Measurements from ENCODE around the gene ZNF292. TPM values are rescaled to one million over a fixed set of nuclear protein-coding genes. Genes with fewer than 3 reads are reported as not detected.

The ZNF292 gene
- total RNA-seq, 2 donors from 2014 or later = 19.0 to 19.7 TPM

DNA sequence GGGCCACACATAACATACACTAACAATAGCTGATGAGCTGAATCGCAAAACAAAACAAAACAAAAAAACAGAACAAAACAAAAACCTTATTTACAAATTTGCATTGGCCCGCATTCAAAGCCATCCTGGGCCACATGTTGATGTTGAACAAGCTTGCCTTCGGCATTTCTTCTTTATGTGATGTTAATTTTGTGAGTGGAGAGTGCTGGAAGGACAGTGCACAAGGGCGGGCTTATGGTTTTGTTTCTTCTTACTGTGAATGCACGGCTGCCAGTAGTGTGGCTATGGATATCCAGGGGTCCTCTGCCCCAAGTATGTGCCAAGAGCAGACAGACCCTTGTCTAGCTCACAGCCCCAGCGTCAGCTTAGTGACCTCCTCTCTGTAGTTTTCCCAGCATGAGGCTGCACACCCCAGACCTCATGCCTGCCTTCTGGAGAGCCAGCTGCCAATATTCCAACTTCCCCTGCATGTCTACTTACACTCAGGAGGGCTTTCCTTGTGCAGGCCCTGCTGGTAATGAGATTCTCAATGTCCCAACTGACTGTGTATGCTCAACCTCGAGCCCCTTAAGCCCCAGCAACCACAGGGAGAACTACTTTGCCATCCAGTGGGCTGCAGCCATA lies 24.9 kb downstream of the ZNF292 start:
- Histone ChIP-seq H3K4me1 (peaks cover 0 to 3% of the 10 kb centered on the region in 2 donors), H3K27ac (no peak overlapping the region), H3K36me3 (no peaks in the 10 kb centered on the region), H3K27me3 (no peaks in the 10 kb centered on the region), H3K9me3 (no peaks in the 10 kb centered on the region), H3K4me3 (no peak overlapping the region)
- no peak for DNase-seq (ENCODE audit: low spot score)
- TF ChIP-seq, protein P1, sequence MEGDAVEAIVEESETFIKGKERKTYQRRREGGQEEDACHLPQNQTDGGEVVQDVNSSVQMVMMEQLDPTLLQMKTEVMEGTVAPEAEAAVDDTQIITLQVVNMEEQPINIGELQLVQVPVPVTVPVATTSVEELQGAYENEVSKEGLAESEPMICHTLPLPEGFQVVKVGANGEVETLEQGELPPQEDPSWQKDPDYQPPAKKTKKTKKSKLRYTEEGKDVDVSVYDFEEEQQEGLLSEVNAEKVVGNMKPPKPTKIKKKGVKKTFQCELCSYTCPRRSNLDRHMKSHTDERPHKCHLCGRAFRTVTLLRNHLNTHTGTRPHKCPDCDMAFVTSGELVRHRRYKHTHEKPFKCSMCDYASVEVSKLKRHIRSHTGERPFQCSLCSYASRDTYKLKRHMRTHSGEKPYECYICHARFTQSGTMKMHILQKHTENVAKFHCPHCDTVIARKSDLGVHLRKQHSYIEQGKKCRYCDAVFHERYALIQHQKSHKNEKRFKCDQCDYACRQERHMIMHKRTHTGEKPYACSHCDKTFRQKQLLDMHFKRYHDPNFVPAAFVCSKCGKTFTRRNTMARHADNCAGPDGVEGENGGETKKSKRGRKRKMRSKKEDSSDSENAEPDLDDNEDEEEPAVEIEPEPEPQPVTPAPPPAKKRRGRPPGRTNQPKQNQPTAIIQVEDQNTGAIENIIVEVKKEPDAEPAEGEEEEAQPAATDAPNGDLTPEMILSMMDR (IDR thresholded peaks at IDR 0.05) = no peak

DNA sequence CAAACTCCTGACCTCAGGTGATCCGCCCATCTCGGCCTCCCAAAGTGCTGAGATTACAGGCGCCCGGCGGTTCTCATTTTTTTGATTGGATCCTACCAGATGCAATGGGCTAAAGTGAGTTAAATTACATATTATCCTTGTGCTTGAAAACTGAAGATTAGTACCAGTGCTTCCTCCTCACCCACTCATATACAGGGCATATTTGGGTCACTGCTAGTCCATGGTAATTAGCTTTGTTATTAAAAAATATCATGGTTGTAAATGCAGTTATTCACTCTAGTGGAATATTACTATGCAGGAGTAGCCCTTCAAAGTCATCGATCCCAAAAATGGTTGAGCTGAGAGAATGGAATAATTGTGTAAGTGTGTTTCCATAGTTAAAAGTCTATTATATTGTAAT lies 26.5 kb downstream of the ZNF292 start:
- Histone ChIP-seq H3K4me3 (no peak overlapping the region), H3K36me3 (no peaks in the 10 kb centered on the region), H3K27me3 (no peaks in the 10 kb centered on the region), H3K4me1 (peaks cover 0 to 3% of the 10 kb centered on the region in 2 donors), H3K27ac (no peak overlapping the region), H3K9me3 (no peaks in the 10 kb centered on the region)
- DNase-seq (ENCODE audit: low spot score) = no peak
- TF ChIP-seq, protein P1 (IDR thresholded peaks at IDR 0.05) = no peak

DNA sequence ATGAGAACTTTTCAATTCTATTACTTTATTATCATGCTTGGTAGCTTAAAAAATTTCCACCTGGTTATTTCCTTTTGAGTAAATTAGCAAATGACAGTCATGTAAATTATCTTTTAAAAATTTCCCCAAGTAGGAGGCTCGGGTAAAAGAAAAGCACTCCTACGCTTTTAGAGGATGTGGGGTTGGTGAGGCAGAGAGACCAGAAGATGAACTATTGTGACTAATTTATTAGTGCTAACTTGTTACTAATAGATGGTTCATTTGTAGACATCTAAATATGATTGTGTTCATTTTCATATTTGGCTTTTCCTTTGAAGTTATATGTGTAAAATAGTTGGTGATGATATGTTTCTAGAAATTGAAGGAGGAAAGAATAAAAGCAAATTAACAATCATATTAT lies 27.0 kb downstream of the ZNF292 start:
- TF ChIP-seq, protein P1 (IDR thresholded peaks at IDR 0.05) = no peak
- Histone ChIP-seq H3K27ac (no peak overlapping the region), H3K4me1 (peaks cover 0 to 3% of the 10 kb centered on the region in 2 donors), H3K9me3 (no peaks in the 10 kb centered on the region), H3K36me3 (no peaks in the 10 kb centered on the region), H3K27me3 (no peaks in the 10 kb centered on the region), H3K4me3 (no peak overlapping the region)
- DNase-seq (ENCODE audit: low spot score) = no peak

DNA sequence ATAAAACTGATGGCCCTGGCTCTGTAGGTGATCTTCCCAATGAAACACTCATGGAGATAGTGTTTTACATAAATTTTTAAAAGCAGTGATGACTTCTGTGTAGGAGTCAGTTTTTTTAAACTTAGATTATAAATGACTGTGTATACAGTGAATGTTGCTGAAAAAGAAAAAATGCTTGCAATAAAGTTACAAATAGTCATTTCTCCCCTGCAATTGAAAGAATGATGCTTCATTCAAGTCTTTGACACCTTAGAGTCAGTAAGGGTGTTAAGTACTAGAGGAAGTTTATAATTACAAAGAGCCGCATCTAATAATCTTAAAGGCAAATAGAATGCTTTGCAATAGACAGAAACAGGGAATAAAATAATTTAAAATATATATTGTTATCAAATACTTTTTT lies 27.6 kb downstream of the ZNF292 start:
- TF ChIP-seq, protein P1 (IDR thresholded peaks at IDR 0.05) = no peak
- Histone ChIP-seq H3K9me3 (no peaks in the 10 kb centered on the region), H3K27ac (no peak overlapping the region), H3K36me3 (no peaks in the 10 kb centered on the region), H3K4me3 (no peak overlapping the region), H3K27me3 (no peaks in the 10 kb centered on the region), H3K4me1 (peaks cover 0 to 5% of the 10 kb centered on the region in 2 donors)
- no peak for DNase-seq (ENCODE audit: low spot score)

DNA sequence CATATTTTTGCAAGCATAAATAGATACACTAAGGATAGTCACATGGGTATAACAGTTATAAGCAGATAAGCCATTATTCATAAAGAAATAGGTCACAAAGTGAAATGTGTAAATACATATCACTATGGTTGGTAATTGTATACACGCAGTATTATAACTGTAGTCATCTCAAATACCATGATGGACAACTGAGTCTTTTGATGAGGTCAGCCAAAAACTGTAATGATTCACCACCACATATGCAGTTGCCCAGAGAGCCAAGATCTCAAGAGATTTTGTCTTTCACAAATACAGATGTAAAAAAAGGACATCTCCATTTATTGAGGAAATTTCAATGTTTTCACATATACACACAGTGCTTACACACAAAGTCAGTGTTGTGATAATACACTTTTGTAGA lies 28.3 kb downstream of the ZNF292 start:
- Histone ChIP-seq H3K9me3 (no peaks in the 10 kb centered on the region), H3K27me3 (no peaks in the 10 kb centered on the region), H3K4me3 (no peak overlapping the region), H3K27ac (no peak overlapping the region), H3K36me3 (no peaks in the 10 kb centered on the region), H3K4me1 (peaks cover 0 to 6% of the 10 kb centered on the region in 2 donors)
- TF ChIP-seq, protein P1 (IDR thresholded peaks at IDR 0.05) = no peak
- DNase-seq (ENCODE audit: low spot score) = no peak

DNA sequence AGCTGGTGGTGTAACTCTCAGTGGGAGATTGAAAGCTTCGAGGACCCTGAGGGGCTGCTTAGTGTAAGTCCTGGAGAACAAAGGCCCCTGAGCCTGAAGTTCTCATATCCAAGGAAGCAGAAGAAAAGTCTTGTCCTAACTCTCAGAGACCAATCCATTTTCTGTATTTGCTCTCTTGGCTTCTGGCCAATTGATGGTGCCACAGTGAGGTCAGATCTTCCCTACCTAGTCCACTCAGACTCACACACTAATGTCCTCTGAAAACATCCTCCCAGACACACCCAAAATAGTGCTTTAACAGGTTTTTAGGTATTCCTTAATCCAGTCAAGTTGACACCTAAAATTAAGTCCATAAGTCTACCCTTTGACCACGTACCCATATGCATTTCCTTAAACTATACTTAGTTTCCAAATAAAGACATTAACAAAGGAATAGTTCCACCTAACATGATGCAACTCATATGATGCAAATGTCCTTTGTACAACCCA lies 29.4 kb downstream of the ZNF292 start:
- Histone ChIP-seq H3K27me3 (no peaks in the 10 kb centered on the region), H3K9me3 (no peaks in the 10 kb centered on the region), H3K27ac (no peak overlapping the region), H3K36me3 (no peaks in the 10 kb centered on the region), H3K4me1 (peaks cover 0 to 6% of the 10 kb centered on the region in 2 donors), H3K4me3 (no peak overlapping the region)
- DNase-seq (ENCODE audit: low spot score) = no peak
- TF ChIP-seq, protein P1 (IDR thresholded peaks at IDR 0.05) = no peak
